Measurements from ENCODE around the gene HPDL. TPM values are rescaled to one million over a fixed set of nuclear protein-coding genes. Genes with fewer than 3 reads are reported as not detected.

HPDL gene
- total and polyA plus RNA-seq, 2 of the 8 experiments (the other 6 are each of a cell fraction or from before 2014, with no cell fraction given) = 58.5 to 62.7 TPM

GRCh38 chr1:45303520-45304310 lies 23.0 kb upstream of the HPDL start (continued):
- TF ChIP-seq CHD7 (IDR thresholded peaks at IDR 0.05; ENCODE audit: insufficient replicate concordance, low read length) (no peak), POLR2A (IDR thresholded peaks at IDR 0.05; ENCODE audit: control extremely low read depth in 1 of 2, low read depth in 2 of 2, low read length in 2 of 2) (peak; percentile 91 to 97), YY1 (IDR thresholded peaks at IDR 0.05; ENCODE audit: low read depth, low read length) (0 out of 2 replicates have a peak, but pooled peaks have one; percentile 5), JUND (IDR thresholded peaks at IDR 0.05; ENCODE audit: low read length) (peak; percentile 64; the same call in 1 of the 2 replicates), CBX5 (IDR thresholded peaks at IDR 0.05; ENCODE audit: low read depth, low read length) (no peak), TAF1 (IDR thresholded peaks at IDR 0.05; ENCODE audit: low read depth, low read length) (peak; percentile 80), SP2 (IDR thresholded peaks at IDR 0.05; ENCODE audit: low read length) (no peak), KDM4A (IDR thresholded peaks at IDR 0.05; ENCODE audit: low read depth, low read length, severe bottlenecking) (peak; percentile 57), CEBPB (IDR thresholded peaks at IDR 0.05; ENCODE audit: low read depth, low read length) (peak; percentile 67), TBP (IDR thresholded peaks at IDR 0.05; ENCODE audit: low read depth, low read length) (peak; percentile 62; the same call in 1 of the 2 replicates), JUN (IDR thresholded peaks at IDR 0.05; ENCODE audit: low read depth, low read length) (0 out of 2 replicates have a peak, but pooled peaks have one; percentile 6)

Measured in H1 (cell line).